Peyer's patch (tissue), 4 donors: Measurements from ENCODE around the gene C3orf52. TPM values are rescaled to one million over a fixed set of nuclear protein-coding genes. Genes with fewer than 3 reads are reported as not detected.

Source experiments
- DNase-seq, 3 donors: peaks; one replicate each; pipeline ENCODE4 v3.0.0-alpha.2; 2017 to 2019
- H3K27ac ChIP-seq, 4 donors: fragments of 200-600 bp; sonication (generic); one replicate each; pipeline ENCODE4 v1.5.1; 2016 to 2019
- H3K27me3 ChIP-seq, 2 donors: fragments of 200-600 bp; sonication (generic); one replicate each; pipeline ENCODE4 v1.5.1; 2019
- H3K36me3 ChIP-seq, 3 donors: fragments of 200-600 bp; sonication (generic); one replicate each; pipeline ENCODE4 v1.5.1; 2016 to 2019
- H3K4me1 ChIP-seq, 4 donors: fragments of 200-600 bp; sonication (generic); one replicate each; pipeline ENCODE4 v1.5.1; 2016 to 2019
- H3K4me3 ChIP-seq, 4 donors: fragments of 200-600 bp; sonication (generic); 1 replicate in 3 of 4; 2 replicates in 1 of 4; pipeline ENCODE4 v1.5.1; 2016 to 2019; ENCODE audit warnings: mild to moderate bottlenecking in 1 of 4
- H3K9me3 ChIP-seq, 4 donors: fragments of 200-600 bp; sonication (generic); one replicate each; pipeline ENCODE4 v1.5.1; 2016 to 2019; ENCODE audit warnings: mild to moderate bottlenecking in 1 of 4
- CTCF ChIP-seq, 6 experiments: fragments of 450-650 bp in 4 of 6; fragments of 200-600 bp in 2 of 6; sonication (generic) in 1 of 6; IDR thresholded peaks; one replicate each; pipeline ENCODE4 v1.5.1; 2017 to 2019; ENCODE audit warnings: antibody characterized with exemption in 6 of 6, mild to moderate bottlenecking in 3 of 6, moderate library complexity in 1 of 6
- POLR2A ChIP-seq, 2 donors: fragments of 450-650 bp; IDR thresholded peaks; one replicate each; pipeline ENCODE4 v1.5.1; 2017; ENCODE audit warnings: antibody characterized with exemption in 2 of 2, mild to moderate bottlenecking in 2 of 2, moderate library complexity in 2 of 2
- total RNA-seq, 4 donors: library from RNA; depleted of rRNA; stranded (reverse); fragments of >200 nt; gene quantifications; one replicate each; pipeline ENCODE4 v1.1.0, GENCODE V29; 2016

C3orf52 gene
- total RNA-seq, 4 donors from 2014 or later, result 13.2 to 31.0 (median 25.9) TPM

GRCh38 chr3:112137781-112138180 lies 51.6 kb downstream of the C3orf52 start:
- H3K27ac ChIP-seq, result no peak overlapping the region
- no peak for DNase-seq
- no peaks in the 10 kb centered on the region for H3K36me3 ChIP-seq
- H3K4me3 ChIP-seq, result no peak overlapping the region
- TF ChIP-seq POLR2A (IDR thresholded peaks at IDR 0.05) (no peak), CTCF (IDR thresholded peaks at IDR 0.05) (no peak)
- no peaks in the 10 kb centered on the region for H3K27me3 ChIP-seq
- H3K9me3 ChIP-seq, result no peaks in the 10 kb centered on the region
- peaks cover 0 to 3% (median 0%) of the 10 kb centered on the region in 4 donors for H3K4me1 ChIP-seq

GRCh38 chr3:112138219-112138969 lies 52.2 kb downstream of the C3orf52 start:
- Histone ChIP-seq H3K4me1 (peaks cover 0 to 3% (median 0%) of the 10 kb centered on the region in 4 donors), H3K27ac (no peak overlapping the region), H3K36me3 (no peaks in the 10 kb centered on the region), H3K27me3 (no peaks in the 10 kb centered on the region), H3K4me3 (no peak overlapping the region), H3K9me3 (no peaks in the 10 kb centered on the region)
- TF ChIP-seq POLR2A (IDR thresholded peaks at IDR 0.05), result no peak
- no peak for TF ChIP-seq CTCF (IDR thresholded peaks at IDR 0.05)
- DNase-seq, result no peak

GRCh38 chr3:112140584-112140983 lies 54.4 kb downstream of the C3orf52 start:
- H3K4me3 ChIP-seq, result no peak overlapping the region
- H3K27me3 ChIP-seq, result no peaks in the 10 kb centered on the region
- DNase-seq, result no peak
- no peaks in the 10 kb centered on the region for H3K36me3 ChIP-seq
- H3K9me3 ChIP-seq, result no peaks in the 10 kb centered on the region
- no peaks in the 10 kb centered on the region for H3K4me1 ChIP-seq
- no peak overlapping the region for H3K27ac ChIP-seq
- TF ChIP-seq CTCF (IDR thresholded peaks at IDR 0.05) (no peak), POLR2A (IDR thresholded peaks at IDR 0.05) (no peak)

GRCh38 chr3:112141293-112141692 lies 55.1 kb downstream of the C3orf52 start:
- Histone ChIP-seq H3K4me1 (no peaks in the 10 kb centered on the region), H3K27ac (no peak overlapping the region), H3K4me3 (no peak overlapping the region), H3K27me3 (no peaks in the 10 kb centered on the region), H3K36me3 (no peaks in the 10 kb centered on the region), H3K9me3 (no peaks in the 10 kb centered on the region)
- DNase-seq, result no peak
- TF ChIP-seq POLR2A (IDR thresholded peaks at IDR 0.05) (no peak), CTCF (IDR thresholded peaks at IDR 0.05) (no peak)

- no peak for DNase-seq
- Histone ChIP-seq H3K27ac (no peak overlapping the region), H3K4me3 (no peak overlapping the region), H3K4me1 (no peaks in the 10 kb centered on the region), H3K9me3 (no peaks in the 10 kb centered on the region), H3K36me3 (no peaks in the 10 kb centered on the region), H3K27me3 (no peaks in the 10 kb centered on the region)
- TF ChIP-seq POLR2A (IDR thresholded peaks at IDR 0.05) (no peak), CTCF (IDR thresholded peaks at IDR 0.05) (no peak)
These were observed 57.1 kb downstream of the C3orf52 start for GRCh38 chr3:112143251-112143650.
